Right lobe of liver (tissue), 6 donors: Measurements from ENCODE around the gene TMEM245. TPM values are rescaled to one million over a fixed set of nuclear protein-coding genes. Genes with fewer than 3 reads are reported as not detected.
A peak's percentile ranks its signal among the peaks of the same experiment; 100 is the strongest.

Experiments
- ATAC-seq, 4 donors: fragments of 200-7000 bp; cut with Tn5 transposase; one replicate each; pipeline ENCODE4 v1.9.1; 2020; ENCODE audit warnings: mild to moderate bottlenecking in 4 of 4, moderate library complexity in 4 of 4
- DNase-seq, 3 donors: peaks; one replicate each; pipeline ENCODE4 v3.0.0-alpha.2; 2020
- H3K27ac ChIP-seq, 3 donors: fragments of 200-600 bp; one replicate each; pipeline ENCODE4 v1.8.0; 2022
- H3K27me3 ChIP-seq, 2 donors: fragments of 200-600 bp; one replicate each; pipeline ENCODE4 v1.8.0; 2022
- H3K36me3 ChIP-seq, 4 donors: fragments of 200-600 bp; sonication (generic) in 1 of 4; one replicate each; pipeline versions ENCODE4 v1.5.1 to v1.8.0; 2017 to 2022; ENCODE audit warnings: control low read depth in 1 of 4
- H3K4me1 ChIP-seq, 4 donors: fragments of 200-600 bp; sonication (generic) in 1 of 4; one replicate each; pipeline versions ENCODE4 v1.5.1 to v1.8.0; 2017 to 2022; ENCODE audit warnings: control low read depth in 1 of 4
- H3K4me3 ChIP-seq, 3 donors: fragments of 200-600 bp; one replicate each; pipeline ENCODE4 v1.8.0; 2022
- H3K9me3 ChIP-seq, 4 donors: fragments of 200-600 bp; sonication (generic) in 1 of 4; one replicate each; pipeline versions ENCODE4 v1.5.1 to v1.8.0; 2017 to 2022; ENCODE audit warnings: control low read depth in 1 of 4
- POLR2A ChIP-seq: fragments of 450-650 bp; IDR thresholded peaks from one replicate; pipeline ENCODE4 v1.6.1; 2017; ENCODE audit warnings: antibody characterized with exemption, mild to moderate bottlenecking
- WGBS: methylation state at CpG from one replicate; pipeline ENCODE4 v1.1.6; 2018; ENCODE audit warnings: low coverage, low lambda C conversion rate; ENCODE audit not compliant: insufficient coverage; ENCODE audit errors: missing lambda C conversion rate; 5-methylcytosine and 5-hydroxymethylcytosine counted together
- intact Hi-C, 2 donors: fragments of 100-400 bp; cut with DNase I; formaldehyde crosslinking; loops; one replicate each; pipeline versions ENCODE4 v1.11.2 to v1.14.1; 2022
- total RNA-seq, 6 experiments: library from RNA; depleted of rRNA in 2 of 6; stranded (reverse); fragments of >200 nt in 2 of 6; fragmentation: NEBNext Ultra II Directional in 3 of 6; extraction: Animal tissue kit (Norgen Biotek cat#: 25700) in 3 of 6; gene quantifications; one replicate each; pipeline versions ENCODE4 v1.1.0 to v1.2.4, GENCODE V29; 2016 to 2023
- TF ChIP-seq, protein P1 (sequence below), 4 donors: fragments of 200-600 bp in 3 of 4; fragments of 450-650 bp in 1 of 4; IDR thresholded peaks; one replicate each; pipeline versions ENCODE4 v1.5.1 to v1.8.0; 2016 to 2022; ENCODE audit warnings: antibody characterized with exemption in 4 of 4, mild to moderate bottlenecking in 2 of 4
- donor health status: DM: no; HTN: yes; CAD: no.
- donor health status: DM: no; HTN: no; CAD: no.
- donor health status: DM: no; HTN: no; CAD: no.
- donor health status: DM: no; HTN: yes; CAD: no.
- donor health status: DM: no; HTN: yes; CAD: no.

The TMEM245 gene
- total RNA-seq, 6 experiments from 2014 or later: 24.7 to 39.5 (median 36.8) TPM

DNA sequence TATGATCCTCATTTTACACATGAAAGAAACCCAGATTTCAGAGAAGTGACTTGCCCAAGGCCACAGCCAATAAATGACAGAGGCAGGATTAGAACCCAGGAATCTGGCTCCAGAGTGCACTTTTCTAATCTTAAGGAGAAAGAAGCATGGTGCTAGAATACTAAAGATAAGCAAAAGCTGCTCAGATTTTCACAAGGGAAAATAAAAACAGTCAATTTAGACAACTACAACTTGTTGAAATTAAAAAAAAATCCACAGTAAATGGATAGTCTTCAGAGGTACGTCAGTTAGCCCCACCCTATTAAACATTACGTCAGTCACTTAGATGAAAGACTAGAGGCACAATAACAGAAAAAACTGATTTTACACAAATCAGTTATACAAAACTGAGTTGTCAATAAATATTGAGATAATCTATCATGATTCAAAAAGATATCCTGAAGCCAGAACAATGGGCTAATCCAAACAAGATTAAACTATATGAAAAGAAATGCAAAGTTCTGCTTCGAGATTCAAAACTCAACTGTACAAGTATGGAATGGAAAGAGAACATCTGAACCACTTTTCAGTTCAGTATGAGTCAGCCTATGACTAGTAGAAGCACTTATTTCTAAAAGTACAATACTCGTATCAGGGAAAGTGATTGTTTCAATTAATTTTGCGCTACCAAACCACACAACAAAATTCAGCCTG lies 9.3 kb downstream of the TMEM245 start:
- intact Hi-C loops: no loop called here
- no peaks in the 10 kb centered on the region for H3K36me3 ChIP-seq
- no peak overlapping the region for H3K4me3 ChIP-seq
- ATAC-seq: peak in 1 of 4 donors; percentile 42
- WGBS: 42% methylated on average over 5 of the region's 5 CpGs
- peaks cover 0 to 59% (median 7%) of the 10 kb centered on the region in 4 donors for H3K4me1 ChIP-seq
- peak overlapping the region in 2 of 3 donors; percentile 23 to 29 for H3K27ac ChIP-seq
- no peaks in the 10 kb centered on the region for H3K9me3 ChIP-seq
- H3K27me3 ChIP-seq: no peaks in the 10 kb centered on the region
- no peak for DNase-seq
- TF ChIP-seq, protein P1, sequence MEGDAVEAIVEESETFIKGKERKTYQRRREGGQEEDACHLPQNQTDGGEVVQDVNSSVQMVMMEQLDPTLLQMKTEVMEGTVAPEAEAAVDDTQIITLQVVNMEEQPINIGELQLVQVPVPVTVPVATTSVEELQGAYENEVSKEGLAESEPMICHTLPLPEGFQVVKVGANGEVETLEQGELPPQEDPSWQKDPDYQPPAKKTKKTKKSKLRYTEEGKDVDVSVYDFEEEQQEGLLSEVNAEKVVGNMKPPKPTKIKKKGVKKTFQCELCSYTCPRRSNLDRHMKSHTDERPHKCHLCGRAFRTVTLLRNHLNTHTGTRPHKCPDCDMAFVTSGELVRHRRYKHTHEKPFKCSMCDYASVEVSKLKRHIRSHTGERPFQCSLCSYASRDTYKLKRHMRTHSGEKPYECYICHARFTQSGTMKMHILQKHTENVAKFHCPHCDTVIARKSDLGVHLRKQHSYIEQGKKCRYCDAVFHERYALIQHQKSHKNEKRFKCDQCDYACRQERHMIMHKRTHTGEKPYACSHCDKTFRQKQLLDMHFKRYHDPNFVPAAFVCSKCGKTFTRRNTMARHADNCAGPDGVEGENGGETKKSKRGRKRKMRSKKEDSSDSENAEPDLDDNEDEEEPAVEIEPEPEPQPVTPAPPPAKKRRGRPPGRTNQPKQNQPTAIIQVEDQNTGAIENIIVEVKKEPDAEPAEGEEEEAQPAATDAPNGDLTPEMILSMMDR (IDR thresholded peaks at IDR 0.05): no peak
- no peak for TF ChIP-seq POLR2A

DNA sequence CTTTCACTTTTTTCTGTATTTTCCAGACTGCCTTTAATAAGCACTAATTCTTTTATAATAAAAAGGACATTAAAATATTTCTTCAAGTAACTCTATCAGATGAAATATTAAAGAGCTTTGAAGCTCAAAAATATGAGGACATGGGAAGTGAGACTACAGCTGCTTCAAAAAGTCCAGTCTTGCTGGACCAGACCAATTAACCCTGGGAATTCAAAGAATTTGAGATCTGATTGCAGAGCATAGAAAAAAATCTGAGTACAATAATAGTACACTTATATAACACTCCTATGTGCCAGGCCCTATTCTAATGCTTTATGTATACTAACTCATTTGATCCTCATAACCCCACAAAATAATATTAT lies 9.8 kb downstream of the TMEM245 start:
- peak overlapping the region in 2 of 3 donors; percentile 23 to 29 for H3K27ac ChIP-seq
- no peaks in the 10 kb centered on the region for H3K9me3 ChIP-seq
- DNase-seq (no peak), ATAC-seq (no peak)
- no peak overlapping the region for H3K4me3 ChIP-seq
- peaks cover 0 to 53% (median 5%) of the 10 kb centered on the region in 4 donors for H3K4me1 ChIP-seq
- H3K27me3 ChIP-seq: no peaks in the 10 kb centered on the region
- intact Hi-C loops: no loop called here
- H3K36me3 ChIP-seq: no peaks in the 10 kb centered on the region
- TF ChIP-seq, protein P1 (IDR thresholded peaks at IDR 0.05): no peak
- TF ChIP-seq POLR2A: no peak

DNA sequence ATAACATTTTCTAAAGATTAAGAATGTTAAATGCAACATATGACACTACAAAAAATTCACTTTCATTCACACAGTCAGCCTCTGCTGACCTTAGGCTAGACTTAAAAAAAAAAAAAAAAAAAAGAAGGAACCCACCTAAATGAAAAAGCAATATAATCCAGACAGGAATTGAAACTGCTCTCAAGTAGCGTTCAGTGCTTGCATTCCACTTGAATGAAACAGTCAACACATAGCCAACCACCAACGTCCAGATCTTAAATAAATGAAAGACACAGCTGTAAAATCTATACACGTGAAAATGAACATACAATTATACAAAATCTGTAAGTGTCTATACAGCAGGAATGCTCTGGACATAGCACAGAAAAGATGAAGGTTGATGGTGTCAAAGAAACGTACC lies 11.4 kb downstream of the TMEM245 start:
- intact Hi-C loops: no loop called here
- no peak overlapping the region for H3K27ac ChIP-seq
- no peak for DNase-seq
- ATAC-seq: peak in 1 of 4 donors; percentile 8
- peaks cover 0 to 42% (median 4%) of the 10 kb centered on the region in 4 donors for H3K4me1 ChIP-seq
- TF ChIP-seq, protein P1 (IDR thresholded peaks at IDR 0.05): no peak
- no peak for TF ChIP-seq POLR2A
- no peaks in the 10 kb centered on the region for H3K9me3 ChIP-seq
- 55% methylated on average over 4 of the region's 4 CpGs for WGBS
- no peaks in the 10 kb centered on the region for H3K27me3 ChIP-seq
- H3K4me3 ChIP-seq: no peak overlapping the region
- H3K36me3 ChIP-seq: no peaks in the 10 kb centered on the region

DNA sequence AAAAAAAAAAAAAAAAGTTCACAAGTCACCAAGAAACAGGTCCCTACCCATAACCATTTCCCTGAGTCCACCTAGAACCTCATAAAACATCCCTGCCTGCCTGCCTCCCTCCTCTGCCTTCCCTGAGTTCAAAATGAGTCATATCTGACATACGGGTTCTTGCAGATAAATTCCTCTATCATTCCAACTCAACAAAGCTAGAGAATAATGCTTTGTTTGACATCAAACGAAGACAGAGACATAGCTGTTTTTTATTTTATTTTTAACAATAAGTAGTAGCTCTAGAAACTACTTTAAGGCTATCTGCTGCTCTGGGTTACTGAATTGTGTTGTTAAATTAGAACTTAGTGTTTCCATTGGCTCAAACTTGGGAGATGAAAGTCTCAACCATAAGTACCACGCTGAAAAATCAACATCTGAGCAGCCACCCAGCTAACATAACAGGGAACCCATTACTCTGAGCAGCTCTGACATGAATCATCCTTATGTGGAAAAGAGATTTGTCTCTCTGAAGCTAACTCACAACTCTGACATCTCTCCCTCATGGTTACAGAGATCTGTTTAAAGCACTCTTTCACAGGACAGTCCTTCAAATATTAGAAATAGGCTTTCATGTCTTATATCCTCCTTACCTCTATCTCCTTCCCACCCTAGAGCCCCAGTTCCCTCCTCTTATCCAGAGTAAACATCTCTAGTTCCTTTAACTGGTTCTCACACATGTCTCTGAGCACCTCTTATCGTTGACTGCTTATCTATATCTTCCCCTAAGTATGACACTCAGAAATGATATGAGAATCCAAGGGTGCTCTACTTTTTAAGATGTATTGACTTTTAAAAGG lies 12.1 kb downstream of the TMEM245 start:
- 36% methylated on average over 4 of the region's 4 CpGs for WGBS
- no peak overlapping the region for H3K4me3 ChIP-seq
- no peaks in the 10 kb centered on the region for H3K27me3 ChIP-seq
- no peak for DNase-seq
- H3K36me3 ChIP-seq: no peaks in the 10 kb centered on the region
- no peaks in the 10 kb centered on the region for H3K9me3 ChIP-seq
- no peak overlapping the region for H3K27ac ChIP-seq
- intact Hi-C loops: no loop called here
- ATAC-seq: peak in 1 of 4 donors; percentile 62
- H3K4me1 ChIP-seq: peaks cover 0 to 37% (median 4%) of the 10 kb centered on the region in 4 donors
- no peak for TF ChIP-seq POLR2A
- TF ChIP-seq, protein P1 (IDR thresholded peaks at IDR 0.05): no peak
